SK-N-SH (cell line): ENCODE data around the gene C17orf100. TPM values are rescaled to one million over a fixed set of nuclear protein-coding genes. Genes with fewer than 3 reads are reported as not detected.

Experiments
- CTCF ChIA-PET: fragments of 300-600, 350-600 bp; formaldehyde crosslinking; extraction: SDS; loops from one replicate; lab custom pipeline; 2021; lab: Yijun Ruan, JAX
- POLR2A ChIA-PET: fragments of 350-600 bp; sonication (Branson Sonifier 250); formaldehyde crosslinking; extraction: SDS; loops from one replicate; lab custom pipeline; 2020; ENCODE audit warnings: antibody characterized with exemption, inconsistent platforms; lab: Yijun Ruan, JAX
- DNase-seq: peaks from one replicate; pipeline ENCODE4 v3.0.0; 2012
- H2AFZ ChIP-seq: fragments of 200-600 bp; sonication (generic); 2 replicates; pipeline ENCODE4 v1.8.1; 2016; ENCODE audit warnings: antibody characterized with exemption, mild to moderate bottlenecking, low read depth
- H3F3A ChIP-seq: fragments of 200-600 bp; sonication (generic); replicated peaks from 2 replicates; pipeline ENCODE3; 2016; ENCODE audit warnings: antibody characterized with exemption, mild to moderate bottlenecking; ENCODE audit not compliant: insufficient read depth
- H3K27ac ChIP-seq, 2 experiments: fragments of 200-500 bp in 1 of 2; fragments of 200-600 bp in 1 of 2; sonication (Bioruptor generic) in 1 of 2; sonication (generic), shearing (Covaris generic) in 1 of 2; 2 replicates each; pipeline versions ENCODE4 v1.5.1 to v1.6.1; 2014 to 2016; ENCODE audit warnings: low read depth in 2 of 2, inconsistent platforms in 1 of 2, low read length in 1 of 2, mild to moderate bottlenecking in 1 of 2, mixed read lengths in 1 of 2
- H3K27me3 ChIP-seq: fragments of 200-600 bp; sonication (generic), shearing (Covaris generic); 2 replicates; pipeline ENCODE4 v1.6.1; 2016; ENCODE audit warnings: mixed run types; ENCODE audit not compliant: insufficient read depth
- H3K36me3 ChIP-seq, 2 experiments: fragments of 200-500 bp in 1 of 2; fragments of 200-600 bp in 1 of 2; sonication (Bioruptor generic) in 1 of 2; sonication (generic) in 1 of 2; replicated peaks in 1 of 2; 2 replicates each; pipeline versions ENCODE3 to v1.5.1; 2014 to 2016; ENCODE audit warnings: low read length in 1 of 2, mild to moderate bottlenecking in 1 of 2; ENCODE audit not compliant: insufficient read depth in 2 of 2, control insufficient read depth in 1 of 2
- H3K4me1 ChIP-seq, 2 experiments: fragments of 200-500 bp in 1 of 2; fragments of 200-600 bp in 1 of 2; sonication (Bioruptor generic) in 1 of 2; sonication (generic), shearing (Covaris generic) in 1 of 2; 2 replicates each; pipeline versions ENCODE4 v1.5.1 to v1.6.1; 2014 to 2016; ENCODE audit warnings: low read depth in 1 of 2, low read length in 1 of 2, mixed run types in 1 of 2; ENCODE audit not compliant: insufficient read depth in 2 of 2, control insufficient read depth in 1 of 2
- H3K4me2 ChIP-seq: fragments of 200-600 bp; sonication (generic), shearing (Covaris generic); 2 replicates; pipeline ENCODE4 v1.6.1; 2017; ENCODE audit warnings: mixed run types
- H3K4me3 ChIP-seq, 2 experiments: fragments of 200-500 bp in 1 of 2; fragments of 200-600 bp in 1 of 2; sonication (Bioruptor generic) in 1 of 2; sonication (generic), shearing (Covaris generic) in 1 of 2; 2 replicates each; pipeline versions ENCODE4 v1.5.1 to v1.8.1; 2014 to 2016; ENCODE audit warnings: low read depth in 2 of 2, inconsistent platforms in 1 of 2, low read length in 1 of 2, mild to moderate bottlenecking in 1 of 2, mixed read lengths in 1 of 2, moderate library complexity in 1 of 2
- H3K79me2 ChIP-seq: fragments of 200-600 bp; sonication (generic); 2 replicates; pipeline ENCODE4 v1.8.1; 2017; ENCODE audit warnings: mild to moderate bottlenecking; ENCODE audit not compliant: insufficient read depth
- H3K9ac ChIP-seq: fragments of 200-600 bp; sonication (generic); 2 replicates; pipeline ENCODE4 v1.6.1; 2017; ENCODE audit warnings: mixed run types
- H3K9me2 ChIP-seq: fragments of 200-600 bp; sonication (generic); 2 replicates; pipeline ENCODE4 v1.6.1; 2017; ENCODE audit warnings: mixed run types
- H3K9me3 ChIP-seq: fragments of 200-600 bp; sonication (generic); 2 replicates; pipeline ENCODE4 v1.6.1; 2017; ENCODE audit warnings: mixed run types, mild to moderate bottlenecking, moderate library complexity
- H4K20me1 ChIP-seq: fragments of 200-600 bp; sonication (generic); 2 replicates; pipeline ENCODE4 v1.6.1; 2017; ENCODE audit warnings: mild to moderate bottlenecking, mixed run types; ENCODE audit not compliant: insufficient read depth
- CHD2 ChIP-seq: fragments of 150-350 bp; IDR thresholded peaks from 2 replicates; pipeline ENCODE4 v1.6.1; 2018; ENCODE audit warnings: low read length; ENCODE audit not compliant: partially characterized antibody
- FOSL2 ChIP-seq: IDR thresholded peaks from 2 replicates; pipeline ENCODE4 v1.4.0; 2012; ENCODE audit warnings: low read depth, mild to moderate bottlenecking, moderate library complexity, borderline replicate concordance
- FOXJ3 ChIP-seq: sonication (generic); formaldehyde crosslinking; IDR thresholded peaks from 2 replicates; pipeline ENCODE4 v1.5.1; 2020; ENCODE audit warnings: mild to moderate bottlenecking, missing genetic modification reagents
- GABPA ChIP-seq: IDR thresholded peaks from 2 replicates; pipeline ENCODE4 v1.4.0; 2012; ENCODE audit warnings: low read depth, mild to moderate bottlenecking
- MEF2A ChIP-seq: IDR thresholded peaks from 2 replicates; pipeline ENCODE4 v1.4.0; 2012; ENCODE audit warnings: low read depth, borderline replicate concordance
- PBX3 ChIP-seq: IDR thresholded peaks from 2 replicates; pipeline ENCODE4; 2012
- RAD21 ChIP-seq: IDR thresholded peaks from 2 replicates; pipeline ENCODE4 v1.6.1; 2012; ENCODE audit warnings: mild to moderate bottlenecking, low read length
- RFX5 ChIP-seq: IDR thresholded peaks from 2 replicates; pipeline ENCODE4 v1.6.1; 2012; ENCODE audit warnings: mild to moderate bottlenecking, improper control_type of control experiment, low read length
- RXRA ChIP-seq: IDR thresholded peaks from 2 replicates; pipeline ENCODE4 v1.4.0; 2012; ENCODE audit warnings: low read depth, mild to moderate bottlenecking, borderline replicate concordance
- TCF12 ChIP-seq: IDR thresholded peaks from 2 replicates; pipeline ENCODE4 v1.4.0; 2012
- USF1 ChIP-seq: IDR thresholded peaks from 2 replicates; pipeline ENCODE4 v1.4.0; 2012; ENCODE audit warnings: low read depth, borderline replicate concordance
- WGBS: methylation state at CpG from one replicate; pipeline ENCODE4 v1.1.6; 2017; ENCODE audit warnings: low lambda C conversion rate; 5-methylcytosine and 5-hydroxymethylcytosine counted together
- polyA plus RNA-seq, 3 experiments: library from polyadenylated mRNA; depleted of rRNA; stranded (reverse); fragments of >200 nt; gene quantifications; 2 replicates each; pipeline ENCODE4 v1.2.3, GENCODE V29; 2012
- TF ChIP-seq, protein P1 (sequence below): fragments of 150-350 bp; IDR thresholded peaks from 2 replicates; pipeline ENCODE4 v1.6.1; 2016; ENCODE audit warnings: mild to moderate bottlenecking, low read depth, low read length
- TF ChIP-seq, protein P2 (sequence below): IDR thresholded peaks from 2 replicates; pipeline ENCODE4 v1.4.0; 2012; ENCODE audit warnings: low read depth, borderline replicate concordance
- TF ChIP-seq, protein P3 (sequence below): fragments of 200-600 bp; sonication (generic); IDR thresholded peaks from 2 replicates; pipeline ENCODE4 v1.6.1; 2017; ENCODE audit warnings: antibody characterized with exemption, mild to moderate bottlenecking, moderate library complexity

The C17orf100 gene
- polyA plus RNA-seq, 1 of the 3 experiments (the other 2 are of a cell fraction): 2.6 TPM

DNA sequence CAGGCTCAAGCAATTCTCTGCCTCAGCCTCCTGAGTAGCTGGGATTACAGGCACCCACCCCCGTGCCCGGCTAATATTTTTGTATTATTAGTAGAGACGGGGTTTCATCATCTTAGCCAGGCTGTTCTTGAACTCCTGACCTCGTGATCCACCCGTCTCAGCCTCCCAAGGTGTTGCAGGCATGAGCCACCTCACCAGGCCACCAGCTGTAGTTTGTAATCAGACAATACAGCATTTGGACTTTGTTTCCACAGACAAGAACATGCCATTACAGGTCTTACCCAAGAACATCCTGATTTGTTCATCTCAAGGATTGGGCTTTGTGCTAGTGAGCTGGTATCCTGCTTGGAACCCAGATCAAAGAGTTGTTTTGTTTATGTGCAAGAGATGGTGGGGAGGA lies 30.1 kb downstream of the C17orf100 start:
- CTCF ChIA-PET: interaction anchor here (0.9 to 1.4 kb wide), 2 partner anchors 14 to 16 kb away, joined by 3 to 7 read pairs; no protein-coding TSS in a partner anchor
- Histone ChIP-seq H3F3A (no peaks in the 10 kb centered on the region), H3K9ac (no peak overlapping the region), H3K79me2 (no peaks in the 10 kb centered on the region), H3K27me3 (peaks cover 85% of the 10 kb centered on the region), H4K20me1 (no peaks in the 10 kb centered on the region), H3K36me3 (no peaks in the 10 kb centered on the region), H3K4me1 (no peaks in the 10 kb centered on the region), H2AFZ (no peak overlapping the region), H3K4me3 (no peak overlapping the region), H3K27ac (no peak overlapping the region)
- no peak for DNase-seq
- 13% methylated on average over 5 of the region's 5 CpGs for WGBS
- TF ChIP-seq RFX5: no peak
- TF ChIP-seq, protein P1, sequence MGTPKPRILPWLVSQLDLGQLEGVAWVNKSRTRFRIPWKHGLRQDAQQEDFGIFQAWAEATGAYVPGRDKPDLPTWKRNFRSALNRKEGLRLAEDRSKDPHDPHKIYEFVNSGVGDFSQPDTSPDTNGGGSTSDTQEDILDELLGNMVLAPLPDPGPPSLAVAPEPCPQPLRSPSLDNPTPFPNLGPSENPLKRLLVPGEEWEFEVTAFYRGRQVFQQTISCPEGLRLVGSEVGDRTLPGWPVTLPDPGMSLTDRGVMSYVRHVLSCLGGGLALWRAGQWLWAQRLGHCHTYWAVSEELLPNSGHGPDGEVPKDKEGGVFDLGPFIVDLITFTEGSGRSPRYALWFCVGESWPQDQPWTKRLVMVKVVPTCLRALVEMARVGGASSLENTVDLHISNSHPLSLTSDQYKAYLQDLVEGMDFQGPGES: no peak
- TF ChIP-seq FOXJ3 (CRISPR knock-in tag): no peak
- no peak for TF ChIP-seq TCF12
- no peak for TF ChIP-seq GABPA
- TF ChIP-seq RAD21: no peak
- TF ChIP-seq, protein P2, sequence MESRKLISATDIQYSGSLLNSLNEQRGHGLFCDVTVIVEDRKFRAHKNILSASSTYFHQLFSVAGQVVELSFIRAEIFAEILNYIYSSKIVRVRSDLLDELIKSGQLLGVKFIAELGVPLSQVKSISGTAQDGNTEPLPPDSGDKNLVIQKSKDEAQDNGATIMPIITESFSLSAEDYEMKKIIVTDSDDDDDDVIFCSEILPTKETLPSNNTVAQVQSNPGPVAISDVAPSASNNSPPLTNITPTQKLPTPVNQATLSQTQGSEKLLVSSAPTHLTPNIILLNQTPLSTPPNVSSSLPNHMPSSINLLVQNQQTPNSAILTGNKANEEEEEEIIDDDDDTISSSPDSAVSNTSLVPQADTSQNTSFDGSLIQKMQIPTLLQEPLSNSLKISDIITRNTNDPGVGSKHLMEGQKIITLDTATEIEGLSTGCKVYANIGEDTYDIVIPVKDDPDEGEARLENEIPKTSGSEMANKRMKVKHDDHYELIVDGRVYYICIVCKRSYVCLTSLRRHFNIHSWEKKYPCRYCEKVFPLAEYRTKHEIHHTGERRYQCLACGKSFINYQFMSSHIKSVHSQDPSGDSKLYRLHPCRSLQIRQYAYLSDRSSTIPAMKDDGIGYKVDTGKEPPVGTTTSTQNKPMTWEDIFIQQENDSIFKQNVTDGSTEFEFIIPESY: no peak
- TF ChIP-seq USF1: no peak
- no peak for TF ChIP-seq MEF2A
- TF ChIP-seq, all 33 proteins: peak for 0
- Histone ChIP-seq H3K4me2 (no peak overlapping the region), H3K9me2 (no peaks in the 10 kb centered on the region), H3K9me3 (no peaks in the 10 kb centered on the region)
- POLR2A ChIA-PET: no interaction called here

- no peak for TF ChIP-seq RXRA
- no peak for TF ChIP-seq CHD2
- no peak for TF ChIP-seq GABPA
- TF ChIP-seq, protein P2: no peak
- TF ChIP-seq RFX5: no peak
- TF ChIP-seq PBX3: no peak
- no peak for TF ChIP-seq FOSL2
- TF ChIP-seq, protein P3, sequence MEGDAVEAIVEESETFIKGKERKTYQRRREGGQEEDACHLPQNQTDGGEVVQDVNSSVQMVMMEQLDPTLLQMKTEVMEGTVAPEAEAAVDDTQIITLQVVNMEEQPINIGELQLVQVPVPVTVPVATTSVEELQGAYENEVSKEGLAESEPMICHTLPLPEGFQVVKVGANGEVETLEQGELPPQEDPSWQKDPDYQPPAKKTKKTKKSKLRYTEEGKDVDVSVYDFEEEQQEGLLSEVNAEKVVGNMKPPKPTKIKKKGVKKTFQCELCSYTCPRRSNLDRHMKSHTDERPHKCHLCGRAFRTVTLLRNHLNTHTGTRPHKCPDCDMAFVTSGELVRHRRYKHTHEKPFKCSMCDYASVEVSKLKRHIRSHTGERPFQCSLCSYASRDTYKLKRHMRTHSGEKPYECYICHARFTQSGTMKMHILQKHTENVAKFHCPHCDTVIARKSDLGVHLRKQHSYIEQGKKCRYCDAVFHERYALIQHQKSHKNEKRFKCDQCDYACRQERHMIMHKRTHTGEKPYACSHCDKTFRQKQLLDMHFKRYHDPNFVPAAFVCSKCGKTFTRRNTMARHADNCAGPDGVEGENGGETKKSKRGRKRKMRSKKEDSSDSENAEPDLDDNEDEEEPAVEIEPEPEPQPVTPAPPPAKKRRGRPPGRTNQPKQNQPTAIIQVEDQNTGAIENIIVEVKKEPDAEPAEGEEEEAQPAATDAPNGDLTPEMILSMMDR: no peak
- TF ChIP-seq, all 33 proteins: peak for 0
- H3K27me3 ChIP-seq: peaks cover 85% of the 10 kb centered on the region
- no peaks in the 10 kb centered on the region for H3F3A ChIP-seq
- POLR2A ChIA-PET: no interaction called here
- H4K20me1 ChIP-seq: no peaks in the 10 kb centered on the region
- no peak overlapping the region for H2AFZ ChIP-seq
- no peaks in the 10 kb centered on the region for H3K9me3 ChIP-seq
- no peaks in the 10 kb centered on the region for H3K9me2 ChIP-seq
- CTCF ChIA-PET: interaction anchor here (0.9 to 1.4 kb wide), 3 partner anchors 15 to 161 kb away, joined by 3 to 7 read pairs (median 3); no protein-coding TSS in a partner anchor
- no peak overlapping the region for H3K4me3 ChIP-seq
- H3K4me1 ChIP-seq: no peaks in the 10 kb centered on the region
- no peak for DNase-seq
- H3K9ac ChIP-seq: no peak overlapping the region
- H3K36me3 ChIP-seq: no peaks in the 10 kb centered on the region
- 0% methylated on average over 4 of the region's 4 CpGs for WGBS
- H3K79me2 ChIP-seq: no peaks in the 10 kb centered on the region
- H3K4me2 ChIP-seq: no peak overlapping the region
- no peak overlapping the region for H3K27ac ChIP-seq
Measured at GRCh38 chr17:6682339-6682738, 30.8 kb downstream of the C17orf100 start.
